GM23338 (cell line): ENCODE data around the gene HES3.

ENCODE experiments used
- CREB1 ChIP-seq: fragments of 250-450 bp; sonication (Bioruptor Pico); IDR thresholded peaks from 2 replicates; pipeline ENCODE4 v1.5.0; 2020; ENCODE audit warnings: low read depth, mild to moderate bottlenecking, moderate library complexity
- EZH2 ChIP-seq: fragments of 200-600 bp; sonication (generic); IDR thresholded peaks from one replicate; pipeline ENCODE4 v1.8.0; 2017; ENCODE audit warnings: antibody characterized with exemption, mild to moderate bottlenecking, low read depth; ENCODE audit not compliant: unreplicated experiment
- EZH2phosphoT487 ChIP-seq: fragments of 200-600 bp; sonication (generic); IDR thresholded peaks from one replicate; pipeline ENCODE4 v1.8.1; 2018; ENCODE audit warnings: antibody characterized with exemption; ENCODE audit not compliant: unreplicated experiment
- JUNB ChIP-seq: IDR thresholded peaks from one replicate; pipeline ENCODE4 v1.6.1; 2016; ENCODE audit warnings: antibody characterized with exemption; ENCODE audit not compliant: unreplicated experiment
- NANOG ChIP-seq: IDR thresholded peaks from 2 replicates; pipeline ENCODE4 v1.6.1; 2016; ENCODE audit warnings: antibody characterized with exemption, borderline replicate concordance
- POLR2AphosphoS5 ChIP-seq: IDR thresholded peaks from 2 replicates; pipeline ENCODE4 v1.6.1; 2016; ENCODE audit warnings: antibody characterized with exemption, low read depth
- ZNF114 ChIP-seq: fragments of 250-450 bp; sonication (Bioruptor Pico); IDR thresholded peaks from 2 replicates; pipeline ENCODE4 v1.5.0; 2020; ENCODE audit warnings: mild to moderate bottlenecking, moderate library complexity
- ZNF331 ChIP-seq: fragments of 250-450 bp; sonication (Bioruptor Pico); IDR thresholded peaks from 2 replicates; pipeline ENCODE4 v1.5.0; 2020; ENCODE audit warnings: low read depth, mild to moderate bottlenecking, moderate library complexity
- TF ChIP-seq, protein P1 (sequence below), 2 experiments: fragments of 200-600 bp in 1 of 2; sonication (generic) in 1 of 2; conservative IDR thresholded peaks; 2 replicates each; pipeline versions ENCODE4 v1.5.1 to v1.6.1; 2016 to 2017; ENCODE audit warnings: antibody characterized with exemption in 2 of 2, low read depth in 2 of 2, mild to moderate bottlenecking in 2 of 2, moderate library complexity in 1 of 2
- TF ChIP-seq, protein P2 (sequence below): IDR thresholded peaks from 2 replicates; pipeline ENCODE4 v1.6.1; 2016; ENCODE audit warnings: antibody characterized with exemption
- TF ChIP-seq, protein P3 (sequence below): IDR thresholded peaks from one replicate; pipeline ENCODE4 v1.6.1; 2018; ENCODE audit warnings: antibody characterized with exemption; ENCODE audit not compliant: unreplicated experiment
- TF ChIP-seq, protein P4 (sequence below): fragments of 250-450 bp; sonication (Bioruptor Pico); IDR thresholded peaks from 2 replicates; pipeline ENCODE4 v1.5.0; 2020; ENCODE audit warnings: mild to moderate bottlenecking, moderate library complexity

DNA sequence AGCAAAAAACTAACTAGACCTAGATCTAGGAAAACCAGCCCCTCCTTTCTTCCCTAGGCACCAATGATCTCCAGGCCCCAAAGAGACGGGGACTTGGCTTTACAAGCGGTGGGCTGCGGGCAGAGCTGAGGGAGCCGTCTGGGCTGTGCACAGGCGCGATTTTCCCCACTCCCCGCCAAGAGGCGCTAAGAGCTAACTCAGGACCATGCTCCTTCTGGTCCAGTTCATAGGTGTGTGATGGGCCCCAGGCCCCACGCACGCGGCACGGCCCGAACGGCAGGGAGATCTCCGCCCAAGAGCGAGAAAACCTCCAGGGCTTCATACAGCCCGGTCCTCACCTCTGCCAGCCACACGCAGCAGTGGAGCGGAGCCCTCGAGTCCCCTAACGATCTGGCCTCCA is 24.4 kb downstream of the HES3 start:
- TF ChIP-seq EZH2 (no peak), ZNF114 (CRISPR knock-in tag) (no peak), EZH2phosphoT487 (no peak), CREB1 (CRISPR knock-in tag) (no peak), POLR2AphosphoS5 (no peak), JUNB (no peak), NANOG (no peak), ZNF331 (CRISPR knock-in tag) (no peak)
- TF ChIP-seq, protein P1, sequence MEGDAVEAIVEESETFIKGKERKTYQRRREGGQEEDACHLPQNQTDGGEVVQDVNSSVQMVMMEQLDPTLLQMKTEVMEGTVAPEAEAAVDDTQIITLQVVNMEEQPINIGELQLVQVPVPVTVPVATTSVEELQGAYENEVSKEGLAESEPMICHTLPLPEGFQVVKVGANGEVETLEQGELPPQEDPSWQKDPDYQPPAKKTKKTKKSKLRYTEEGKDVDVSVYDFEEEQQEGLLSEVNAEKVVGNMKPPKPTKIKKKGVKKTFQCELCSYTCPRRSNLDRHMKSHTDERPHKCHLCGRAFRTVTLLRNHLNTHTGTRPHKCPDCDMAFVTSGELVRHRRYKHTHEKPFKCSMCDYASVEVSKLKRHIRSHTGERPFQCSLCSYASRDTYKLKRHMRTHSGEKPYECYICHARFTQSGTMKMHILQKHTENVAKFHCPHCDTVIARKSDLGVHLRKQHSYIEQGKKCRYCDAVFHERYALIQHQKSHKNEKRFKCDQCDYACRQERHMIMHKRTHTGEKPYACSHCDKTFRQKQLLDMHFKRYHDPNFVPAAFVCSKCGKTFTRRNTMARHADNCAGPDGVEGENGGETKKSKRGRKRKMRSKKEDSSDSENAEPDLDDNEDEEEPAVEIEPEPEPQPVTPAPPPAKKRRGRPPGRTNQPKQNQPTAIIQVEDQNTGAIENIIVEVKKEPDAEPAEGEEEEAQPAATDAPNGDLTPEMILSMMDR (conservative IDR thresholded peaks at IDR 0.05; ENCODE audit: low read depth in 2 of 2), result peak; percentile 32 to 67; a peak in 2 of 4 replicates
- TF ChIP-seq, protein P2, sequence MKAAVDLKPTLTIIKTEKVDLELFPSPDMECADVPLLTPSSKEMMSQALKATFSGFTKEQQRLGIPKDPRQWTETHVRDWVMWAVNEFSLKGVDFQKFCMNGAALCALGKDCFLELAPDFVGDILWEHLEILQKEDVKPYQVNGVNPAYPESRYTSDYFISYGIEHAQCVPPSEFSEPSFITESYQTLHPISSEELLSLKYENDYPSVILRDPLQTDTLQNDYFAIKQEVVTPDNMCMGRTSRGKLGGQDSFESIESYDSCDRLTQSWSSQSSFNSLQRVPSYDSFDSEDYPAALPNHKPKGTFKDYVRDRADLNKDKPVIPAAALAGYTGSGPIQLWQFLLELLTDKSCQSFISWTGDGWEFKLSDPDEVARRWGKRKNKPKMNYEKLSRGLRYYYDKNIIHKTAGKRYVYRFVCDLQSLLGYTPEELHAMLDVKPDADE, result no peak
- TF ChIP-seq, protein P3, sequence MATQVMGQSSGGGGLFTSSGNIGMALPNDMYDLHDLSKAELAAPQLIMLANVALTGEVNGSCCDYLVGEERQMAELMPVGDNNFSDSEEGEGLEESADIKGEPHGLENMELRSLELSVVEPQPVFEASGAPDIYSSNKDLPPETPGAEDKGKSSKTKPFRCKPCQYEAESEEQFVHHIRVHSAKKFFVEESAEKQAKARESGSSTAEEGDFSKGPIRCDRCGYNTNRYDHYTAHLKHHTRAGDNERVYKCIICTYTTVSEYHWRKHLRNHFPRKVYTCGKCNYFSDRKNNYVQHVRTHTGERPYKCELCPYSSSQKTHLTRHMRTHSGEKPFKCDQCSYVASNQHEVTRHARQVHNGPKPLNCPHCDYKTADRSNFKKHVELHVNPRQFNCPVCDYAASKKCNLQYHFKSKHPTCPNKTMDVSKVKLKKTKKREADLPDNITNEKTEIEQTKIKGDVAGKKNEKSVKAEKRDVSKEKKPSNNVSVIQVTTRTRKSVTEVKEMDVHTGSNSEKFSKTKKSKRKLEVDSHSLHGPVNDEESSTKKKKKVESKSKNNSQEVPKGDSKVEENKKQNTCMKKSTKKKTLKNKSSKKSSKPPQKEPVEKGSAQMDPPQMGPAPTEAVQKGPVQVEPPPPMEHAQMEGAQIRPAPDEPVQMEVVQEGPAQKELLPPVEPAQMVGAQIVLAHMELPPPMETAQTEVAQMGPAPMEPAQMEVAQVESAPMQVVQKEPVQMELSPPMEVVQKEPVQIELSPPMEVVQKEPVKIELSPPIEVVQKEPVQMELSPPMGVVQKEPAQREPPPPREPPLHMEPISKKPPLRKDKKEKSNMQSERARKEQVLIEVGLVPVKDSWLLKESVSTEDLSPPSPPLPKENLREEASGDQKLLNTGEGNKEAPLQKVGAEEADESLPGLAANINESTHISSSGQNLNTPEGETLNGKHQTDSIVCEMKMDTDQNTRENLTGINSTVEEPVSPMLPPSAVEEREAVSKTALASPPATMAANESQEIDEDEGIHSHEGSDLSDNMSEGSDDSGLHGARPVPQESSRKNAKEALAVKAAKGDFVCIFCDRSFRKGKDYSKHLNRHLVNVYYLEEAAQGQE, result no peak
- TF ChIP-seq, protein P4, sequence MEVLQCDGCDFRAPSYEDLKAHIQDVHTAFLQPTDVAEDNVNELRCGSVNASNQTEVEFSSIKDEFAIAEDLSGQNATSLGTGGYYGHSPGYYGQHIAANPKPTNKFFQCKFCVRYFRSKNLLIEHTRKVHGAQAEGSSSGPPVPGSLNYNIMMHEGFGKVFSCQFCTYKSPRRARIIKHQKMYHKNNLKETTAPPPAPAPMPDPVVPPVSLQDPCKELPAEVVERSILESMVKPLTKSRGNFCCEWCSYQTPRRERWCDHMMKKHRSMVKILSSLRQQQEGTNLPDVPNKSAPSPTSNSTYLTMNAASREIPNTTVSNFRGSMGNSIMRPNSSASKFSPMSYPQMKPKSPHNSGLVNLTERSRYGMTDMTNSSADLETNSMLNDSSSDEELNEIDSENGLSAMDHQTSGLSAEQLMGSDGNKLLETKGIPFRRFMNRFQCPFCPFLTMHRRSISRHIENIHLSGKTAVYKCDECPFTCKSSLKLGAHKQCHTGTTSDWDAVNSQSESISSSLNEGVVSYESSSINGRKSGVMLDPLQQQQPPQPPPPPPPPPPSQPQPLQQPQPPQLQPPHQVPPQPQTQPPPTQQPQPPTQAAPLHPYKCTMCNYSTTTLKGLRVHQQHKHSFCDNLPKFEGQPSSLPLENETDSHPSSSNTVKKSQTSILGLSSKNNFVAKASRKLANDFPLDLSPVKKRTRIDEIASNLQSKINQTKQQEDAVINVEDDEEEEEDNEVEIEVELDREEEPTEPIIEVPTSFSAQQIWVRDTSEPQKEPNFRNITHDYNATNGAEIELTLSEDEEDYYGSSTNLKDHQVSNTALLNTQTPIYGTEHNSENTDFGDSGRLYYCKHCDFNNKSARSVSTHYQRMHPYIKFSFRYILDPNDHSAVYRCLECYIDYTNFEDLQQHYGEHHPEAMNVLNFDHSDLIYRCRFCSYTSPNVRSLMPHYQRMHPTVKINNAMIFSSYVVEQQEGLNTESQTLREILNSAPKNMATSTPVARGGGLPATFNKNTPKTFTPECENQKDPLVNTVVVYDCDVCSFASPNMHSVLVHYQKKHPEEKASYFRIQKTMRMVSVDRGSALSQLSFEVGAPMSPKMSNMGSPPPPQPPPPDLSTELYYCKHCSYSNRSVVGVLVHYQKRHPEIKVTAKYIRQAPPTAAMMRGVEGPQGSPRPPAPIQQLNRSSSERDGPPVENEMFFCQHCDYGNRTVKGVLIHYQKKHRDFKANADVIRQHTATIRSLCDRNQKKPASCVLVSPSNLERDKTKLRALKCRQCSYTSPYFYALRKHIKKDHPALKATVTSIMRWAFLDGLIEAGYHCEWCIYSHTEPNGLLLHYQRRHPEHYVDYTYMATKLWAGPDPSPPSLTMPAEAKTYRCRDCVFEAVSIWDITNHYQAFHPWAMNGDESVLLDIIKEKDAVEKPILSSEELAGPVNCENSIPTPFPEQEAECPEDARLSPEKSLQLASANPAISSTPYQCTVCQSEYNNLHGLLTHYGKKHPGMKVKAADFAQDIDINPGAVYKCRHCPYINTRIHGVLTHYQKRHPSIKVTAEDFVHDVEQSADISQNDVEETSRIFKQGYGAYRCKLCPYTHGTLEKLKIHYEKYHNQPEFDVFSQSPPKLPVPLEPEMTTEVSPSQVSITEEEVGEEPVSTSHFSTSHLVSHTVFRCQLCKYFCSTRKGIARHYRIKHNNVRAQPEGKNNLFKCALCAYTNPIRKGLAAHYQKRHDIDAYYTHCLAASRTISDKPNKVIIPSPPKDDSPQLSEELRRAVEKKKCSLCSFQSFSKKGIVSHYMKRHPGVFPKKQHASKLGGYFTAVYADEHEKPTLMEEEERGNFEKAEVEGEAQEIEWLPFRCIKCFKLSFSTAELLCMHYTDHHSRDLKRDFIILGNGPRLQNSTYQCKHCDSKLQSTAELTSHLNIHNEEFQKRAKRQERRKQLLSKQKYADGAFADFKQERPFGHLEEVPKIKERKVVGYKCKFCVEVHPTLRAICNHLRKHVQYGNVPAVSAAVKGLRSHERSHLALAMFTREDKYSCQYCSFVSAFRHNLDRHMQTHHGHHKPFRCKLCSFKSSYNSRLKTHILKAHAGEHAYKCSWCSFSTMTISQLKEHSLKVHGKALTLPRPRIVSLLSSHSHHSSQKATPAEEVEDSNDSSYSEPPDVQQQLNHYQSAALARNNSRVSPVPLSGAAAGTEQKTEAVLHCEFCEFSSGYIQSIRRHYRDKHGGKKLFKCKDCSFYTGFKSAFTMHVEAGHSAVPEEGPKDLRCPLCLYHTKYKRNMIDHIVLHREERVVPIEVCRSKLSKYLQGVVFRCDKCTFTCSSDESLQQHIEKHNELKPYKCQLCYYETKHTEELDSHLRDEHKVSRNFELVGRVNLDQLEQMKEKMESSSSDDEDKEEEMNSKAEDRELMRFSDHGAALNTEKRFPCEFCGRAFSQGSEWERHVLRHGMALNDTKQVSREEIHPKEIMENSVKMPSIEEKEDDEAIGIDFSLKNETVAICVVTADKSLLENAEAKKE (CRISPR knock-in tag), result no peak
